COR-L47 (cell line): ENCODE data around the gene PDE4B.

ENCODE experiments used
- DNase-seq: peaks from one replicate; lab custom pipeline; 2025; lab: John Stamatoyannopoulos, UW

The PDE4B gene

DNA sequence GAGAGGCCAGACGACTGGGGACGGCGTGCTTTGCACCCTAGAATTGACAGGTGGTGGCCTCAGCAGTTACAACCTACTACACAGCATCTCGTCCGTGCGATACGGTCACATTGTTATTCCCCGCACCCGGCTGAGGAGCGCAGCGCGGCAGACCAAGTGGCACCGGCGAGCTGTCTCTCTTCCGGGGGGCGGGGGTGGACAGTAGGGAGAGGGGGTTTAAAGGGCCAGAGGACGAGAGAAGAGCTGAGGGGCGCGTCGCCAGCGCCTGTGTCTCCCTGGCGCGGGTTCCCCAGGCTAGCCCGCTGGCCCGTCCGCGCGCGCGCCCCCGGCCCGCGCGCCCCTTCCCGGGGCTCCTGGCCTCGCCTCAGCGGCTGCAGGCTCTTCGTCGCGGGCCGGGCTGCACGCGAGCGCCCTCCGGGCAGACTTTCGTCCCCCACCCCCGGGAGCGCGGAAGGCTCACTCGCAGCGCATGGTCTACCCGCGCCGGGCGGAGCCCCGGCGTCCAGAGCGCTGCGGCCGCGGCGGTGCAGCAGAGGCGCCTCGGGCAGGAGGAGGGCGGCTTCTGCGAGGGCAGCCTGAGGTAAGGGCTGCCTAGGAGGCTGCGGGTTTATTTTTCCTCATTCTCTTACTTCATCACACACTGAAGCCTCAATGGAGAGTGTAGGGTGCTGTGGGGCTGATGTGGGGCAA lies at the start of gene PDE4B:
Gene PDE4B (plus strand): TSS at position 227 of the 690 bp plus-strand sequence.
- peak; percentile 47 for DNase-seq

DNA sequence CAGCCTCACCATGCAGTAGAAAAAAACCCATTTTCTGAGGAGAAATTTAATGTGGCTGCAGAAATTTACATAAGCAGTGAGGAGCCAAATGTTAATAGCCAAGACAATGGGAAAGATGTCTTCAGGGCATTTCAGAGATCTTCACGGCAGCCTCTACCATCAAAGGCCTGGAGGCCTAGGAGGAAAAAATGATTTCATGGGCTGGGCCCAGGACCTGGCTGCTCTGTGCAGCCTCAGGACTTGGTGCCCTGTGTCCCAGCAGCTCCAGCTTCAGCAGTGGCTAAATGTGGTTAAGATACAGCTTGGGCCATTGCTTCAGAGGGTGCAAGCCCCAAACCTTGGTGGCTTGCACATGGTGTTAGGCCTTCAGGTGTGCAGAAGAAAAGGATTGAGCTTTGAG lies 48.0 kb upstream of the PDE4B start:
- no peak for DNase-seq

DNA sequence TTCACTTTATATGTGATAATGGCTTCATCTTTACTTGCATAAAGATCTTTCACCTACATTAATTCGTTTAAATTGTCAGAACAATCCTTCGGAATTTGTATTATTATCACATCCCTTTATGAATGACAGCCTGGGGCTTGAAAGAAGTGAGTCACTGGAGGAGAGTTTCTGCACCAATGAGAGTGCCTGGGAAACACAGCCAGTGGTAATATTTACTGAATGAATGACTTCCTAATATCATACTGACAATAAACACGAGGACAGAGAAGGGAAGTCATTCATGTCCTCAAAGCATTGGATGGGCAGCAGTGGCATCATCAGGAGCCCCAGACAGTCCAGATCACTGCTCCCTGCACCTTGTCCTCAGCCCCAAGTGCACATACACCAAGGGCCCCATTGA lies 40.7 kb upstream of the PDE4B start:
- no peak for DNase-seq

DNA sequence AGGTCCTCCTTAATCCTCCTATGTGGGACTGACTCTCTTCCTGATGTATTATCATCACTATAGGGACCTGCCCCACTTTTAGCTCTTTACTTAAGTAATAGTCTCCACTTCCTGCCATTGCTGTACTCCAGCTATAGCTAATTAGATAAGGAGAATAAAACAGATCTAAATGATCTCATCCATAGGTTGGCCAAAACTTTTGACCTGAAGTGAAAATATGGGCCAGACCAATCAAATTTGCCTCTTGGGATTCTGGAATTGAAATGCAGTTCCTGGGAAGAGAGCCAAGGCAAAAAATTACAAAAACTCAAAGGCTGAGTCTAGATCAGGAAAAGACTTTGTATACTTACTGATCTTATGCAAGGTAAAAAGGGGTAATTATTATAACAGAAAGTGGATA lies 36.1 kb upstream of the PDE4B start:
- no peak for DNase-seq

DNA sequence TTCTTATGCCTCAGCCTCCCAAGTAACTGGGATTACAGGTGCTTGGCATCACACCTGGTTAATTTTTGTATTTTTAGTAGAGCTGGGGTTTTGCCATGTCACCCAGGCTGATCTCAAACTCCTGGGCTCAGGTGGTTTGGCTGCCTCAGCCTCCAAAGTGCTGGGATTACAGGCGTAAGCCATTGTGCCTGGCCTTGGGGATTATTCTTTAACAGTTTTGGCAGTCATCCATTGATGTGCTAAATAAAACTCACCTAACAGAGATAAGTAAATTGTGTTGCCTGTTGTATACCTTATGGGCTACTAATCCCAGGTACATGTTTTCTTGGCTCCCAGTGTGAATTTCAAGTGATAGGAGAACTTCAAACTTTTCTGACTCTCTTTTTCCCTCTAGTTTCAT lies 35.2 kb upstream of the PDE4B start:
- no peak for DNase-seq

DNA sequence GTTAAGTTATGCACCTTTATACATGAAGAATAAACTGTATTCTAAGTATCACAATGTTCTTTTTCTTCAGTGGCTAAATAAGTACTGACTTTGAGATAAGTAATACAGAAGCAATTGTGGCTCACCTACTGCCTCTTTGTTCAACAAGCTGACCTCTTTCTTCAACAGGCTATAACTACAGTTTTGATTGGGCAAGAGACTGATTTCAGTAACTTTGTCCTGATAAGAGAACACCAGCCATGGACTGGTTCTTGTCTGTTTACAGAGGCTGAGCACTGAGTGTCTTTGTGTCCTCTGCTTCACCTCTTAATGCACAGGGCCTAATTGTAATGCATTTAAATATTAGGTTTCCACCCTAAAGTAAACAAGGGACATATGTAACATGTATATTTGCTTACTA lies 34.6 kb upstream of the PDE4B start:
- no peak for DNase-seq

DNA sequence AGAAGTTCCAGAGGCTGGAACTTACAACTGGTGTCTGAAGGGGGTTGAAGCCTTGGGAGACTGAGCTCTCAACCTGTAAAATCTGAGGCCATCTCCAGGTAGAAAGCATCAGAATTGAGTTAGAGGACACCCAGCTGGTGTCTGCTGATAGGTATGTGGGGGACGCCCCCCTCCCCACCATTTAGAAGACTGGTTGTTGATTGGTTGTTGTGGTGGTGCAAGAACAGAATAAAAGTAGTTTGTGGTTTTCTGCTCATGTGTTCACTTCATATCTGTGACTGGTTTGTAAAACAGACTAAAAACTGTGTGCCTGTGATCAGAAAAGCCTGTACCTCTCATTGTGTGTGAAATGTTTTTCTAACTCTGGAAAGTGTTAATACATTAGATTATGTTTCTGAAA lies 33.2 kb upstream of the PDE4B start:
- no peak for DNase-seq

DNA sequence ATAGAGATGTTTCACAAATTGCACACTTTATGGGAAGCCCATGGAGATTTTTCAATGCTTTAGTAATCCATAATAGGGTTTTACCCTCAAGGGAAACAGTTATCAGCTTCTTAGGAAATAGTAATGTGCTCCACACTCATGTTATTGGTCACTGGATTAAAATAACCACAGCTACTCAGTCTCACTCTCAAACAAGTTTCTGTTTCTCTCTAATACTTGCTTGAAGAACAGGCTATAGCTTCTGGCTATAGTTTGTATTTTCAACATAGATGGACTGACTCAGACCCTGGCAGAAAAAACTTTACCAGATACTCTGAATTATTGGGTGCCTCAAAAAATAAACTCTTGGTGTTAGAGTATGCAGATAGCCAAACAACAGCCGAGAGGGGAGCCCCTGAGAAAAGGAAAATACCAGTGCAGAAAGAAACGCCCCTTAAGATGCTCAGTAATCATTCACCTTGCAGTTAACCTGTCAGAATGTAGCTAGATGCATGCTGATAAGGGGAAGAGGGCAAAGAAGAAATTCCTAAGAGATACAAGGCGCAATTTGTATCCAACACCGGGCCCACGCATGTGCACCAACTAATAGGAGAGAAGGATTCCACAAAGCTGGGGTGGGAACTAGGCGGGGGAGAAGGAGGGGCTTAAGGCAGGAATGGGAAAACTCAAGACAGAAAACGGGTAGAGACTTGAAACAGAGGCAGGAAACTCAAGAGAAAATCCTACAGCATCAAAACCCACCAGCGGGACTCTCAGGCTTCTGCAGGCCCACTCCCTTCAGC lies 30.4 kb upstream of the PDE4B start:
- DNase-seq, result no peak

DNA sequence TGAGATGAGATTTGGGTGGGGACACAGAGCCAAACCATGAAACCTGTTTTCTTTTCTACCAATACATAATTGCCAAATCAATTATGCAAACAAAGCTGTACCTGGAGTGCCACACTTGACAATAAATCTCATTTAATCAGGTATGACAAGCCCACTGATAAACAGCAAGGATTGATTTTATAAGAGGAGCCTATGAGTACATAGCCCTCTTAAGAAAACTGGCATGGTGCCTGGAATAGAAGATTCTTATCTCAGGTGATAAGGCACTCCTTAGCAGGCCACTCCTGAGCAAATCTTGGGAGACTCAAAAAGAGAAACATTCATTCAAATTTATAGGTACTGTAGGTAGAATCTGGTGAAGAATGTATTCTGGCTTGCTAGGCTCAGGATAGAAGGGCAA lies 28.6 kb upstream of the PDE4B start:
- no peak for DNase-seq

DNA sequence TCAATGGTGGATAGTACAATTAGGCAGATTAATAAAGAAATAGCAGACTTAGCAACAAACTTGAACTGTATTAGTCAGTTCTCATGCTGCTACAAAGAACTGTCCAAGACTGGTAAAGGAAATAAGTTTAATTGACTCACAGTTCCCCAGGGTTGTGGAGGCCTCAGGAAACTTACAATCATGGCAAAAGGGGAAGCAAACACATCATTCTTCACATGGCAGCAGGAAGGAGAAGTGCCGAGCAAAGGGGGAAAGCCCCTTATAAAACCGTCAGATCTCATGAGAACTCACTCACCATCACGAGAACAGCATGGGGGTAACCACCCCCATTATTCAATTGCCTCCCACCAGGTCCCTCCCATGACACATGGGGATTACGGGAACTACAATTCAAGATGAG lies 27.1 kb upstream of the PDE4B start:
- DNase-seq, result no peak

DNA sequence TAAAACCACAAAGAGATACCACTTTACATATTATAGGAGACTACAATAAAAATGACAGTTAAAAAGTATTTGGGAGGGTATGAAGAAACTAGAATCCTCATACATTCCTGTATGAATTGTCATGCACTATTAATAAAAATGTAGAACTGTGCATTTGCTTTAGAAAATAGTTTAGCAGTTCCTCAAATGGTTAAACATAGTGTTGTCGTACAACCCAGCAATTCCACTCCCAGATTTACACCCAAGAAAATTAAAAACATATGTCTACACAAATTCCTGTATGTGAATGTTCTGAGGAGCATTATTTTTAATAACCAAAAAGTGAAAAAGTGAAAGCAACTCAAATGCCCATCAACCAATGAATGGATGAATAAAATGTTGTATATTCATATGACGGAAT lies 23.1 kb upstream of the PDE4B start:
- DNase-seq, result no peak

DNA sequence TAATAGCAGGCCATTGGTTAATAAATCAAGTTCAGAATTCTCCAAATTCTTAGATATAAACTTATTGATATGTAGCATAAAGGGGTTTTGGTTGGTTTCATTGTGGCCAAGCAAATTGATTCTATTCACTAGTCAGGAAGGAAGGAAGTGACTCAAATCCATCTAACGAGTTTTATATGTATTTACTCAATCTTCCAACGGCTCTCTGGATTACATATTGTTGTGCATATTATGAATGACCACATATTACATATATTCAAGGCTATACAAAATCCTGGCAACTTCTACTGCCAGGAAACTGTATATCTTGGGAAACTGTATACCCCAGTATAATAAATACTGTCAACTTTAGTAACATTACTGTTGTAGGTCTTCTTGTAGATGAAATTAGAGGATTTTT lies 20.1 kb upstream of the PDE4B start:
- DNase-seq, result no peak

DNA sequence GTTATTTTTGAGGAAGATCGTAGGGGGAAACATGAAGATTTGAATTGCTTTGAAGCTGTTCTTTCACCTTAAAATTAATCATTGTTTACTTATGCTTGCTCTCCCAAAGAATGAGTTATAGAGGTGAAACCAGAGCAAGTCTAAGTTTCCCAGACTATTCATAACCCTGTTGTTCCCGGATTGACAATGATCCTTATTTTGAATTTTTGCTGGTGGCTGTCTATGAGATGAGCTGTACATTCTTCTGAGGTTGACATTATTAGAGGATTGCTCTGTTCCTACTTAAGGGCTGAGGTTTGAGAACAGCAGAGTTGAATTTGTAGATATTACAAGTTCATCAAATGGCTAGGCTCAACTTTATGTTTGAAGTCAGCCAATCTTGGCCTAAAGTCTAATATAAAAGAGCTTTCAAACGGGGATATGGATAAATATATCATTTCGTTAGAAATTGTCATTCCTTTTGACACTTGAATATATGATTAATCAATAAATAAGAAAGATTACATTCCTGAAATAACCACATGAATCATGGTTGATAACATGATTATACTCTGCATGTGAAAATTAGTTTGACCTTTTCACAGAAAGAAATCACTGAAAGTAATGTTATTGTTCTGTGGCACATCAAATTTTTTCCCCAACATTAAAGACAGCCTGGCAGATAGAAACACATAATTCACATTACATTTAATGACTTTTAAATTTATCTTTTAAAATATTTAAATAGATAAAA lies 19.1 kb upstream of the PDE4B start:
- DNase-seq, result no peak

DNA sequence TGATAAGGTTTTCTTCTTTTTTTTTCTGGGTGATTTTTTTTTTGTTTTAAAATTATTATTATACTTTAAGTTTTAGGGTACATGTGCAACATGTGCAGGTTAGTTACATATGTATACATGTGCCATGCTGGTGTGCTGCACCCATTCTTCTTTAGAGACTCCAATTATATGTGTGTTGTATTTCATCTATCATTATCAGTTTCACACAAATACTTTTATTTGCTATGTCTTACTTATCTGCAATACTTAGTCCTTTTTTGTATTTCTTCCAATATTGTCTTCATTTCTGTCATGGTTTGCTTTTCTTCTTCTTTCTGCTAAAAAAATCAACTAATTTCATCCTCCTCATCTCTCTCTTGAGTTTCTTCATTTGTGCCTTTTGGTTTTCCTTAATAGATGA lies 3.9 kb upstream of the PDE4B start:
- DNase-seq, result no peak

DNA sequence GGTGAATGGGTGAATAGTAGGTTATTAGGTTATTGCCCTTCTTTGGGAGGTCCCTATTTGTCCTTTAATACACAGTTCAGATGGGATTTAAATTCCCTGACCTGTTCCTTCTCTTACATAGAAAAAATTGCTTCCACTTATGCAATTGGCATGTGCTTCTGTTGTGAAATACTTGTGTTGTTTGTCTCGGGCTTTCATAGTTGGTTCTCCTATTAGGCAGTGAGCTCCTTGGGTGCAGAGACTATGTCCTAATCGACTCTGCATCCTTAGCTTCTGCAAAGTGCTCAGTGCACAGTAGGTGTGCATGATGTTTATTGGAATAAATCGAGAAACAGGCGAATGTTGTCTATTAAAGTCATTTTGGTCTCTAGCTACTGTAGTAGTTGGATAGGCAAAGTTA lies 1.3 kb upstream of the PDE4B start:
- no peak for DNase-seq

DNA sequence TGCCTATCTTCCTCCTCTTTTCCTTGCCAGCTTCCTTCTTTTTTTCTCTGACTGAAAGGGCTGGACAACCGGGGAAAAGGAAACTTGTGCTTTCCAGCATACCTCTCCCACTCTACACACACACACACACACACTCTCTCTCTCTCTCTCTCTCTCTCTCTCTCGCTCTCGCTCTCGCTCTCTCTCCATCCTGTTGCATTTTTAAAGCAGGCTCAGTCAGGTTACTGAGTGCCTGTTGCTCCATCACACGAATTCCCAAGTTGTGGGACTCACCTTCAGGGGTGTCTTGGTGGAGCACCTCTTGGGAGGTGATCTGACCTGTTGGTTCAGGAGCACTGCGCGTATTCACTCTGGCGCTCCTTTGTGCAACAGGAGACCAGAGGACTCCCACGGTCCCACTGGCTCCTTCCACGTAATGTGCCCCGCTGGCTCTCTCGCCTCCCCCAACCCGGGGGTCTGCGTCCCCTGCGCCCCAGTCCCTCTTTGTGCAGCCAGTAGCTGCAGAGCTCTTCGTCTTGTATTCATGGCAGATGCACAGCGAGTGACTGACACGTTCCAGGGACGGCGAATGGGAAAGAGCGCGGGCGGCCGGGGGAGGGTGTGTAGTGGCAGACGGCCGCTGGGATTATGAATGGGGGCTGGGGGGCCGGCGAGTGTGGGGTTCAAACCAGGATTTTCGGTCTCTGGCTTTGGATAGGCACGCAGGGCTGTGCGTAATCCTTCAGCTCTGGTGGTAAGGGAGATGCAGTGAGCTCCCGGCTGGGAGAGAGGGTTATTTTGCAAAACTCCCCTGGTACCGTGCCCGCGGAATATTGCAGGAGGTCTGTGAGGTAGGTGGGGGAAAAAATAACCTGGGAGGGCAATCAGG lies 660 bp upstream of the PDE4B start:
- no peak for DNase-seq

DNA sequence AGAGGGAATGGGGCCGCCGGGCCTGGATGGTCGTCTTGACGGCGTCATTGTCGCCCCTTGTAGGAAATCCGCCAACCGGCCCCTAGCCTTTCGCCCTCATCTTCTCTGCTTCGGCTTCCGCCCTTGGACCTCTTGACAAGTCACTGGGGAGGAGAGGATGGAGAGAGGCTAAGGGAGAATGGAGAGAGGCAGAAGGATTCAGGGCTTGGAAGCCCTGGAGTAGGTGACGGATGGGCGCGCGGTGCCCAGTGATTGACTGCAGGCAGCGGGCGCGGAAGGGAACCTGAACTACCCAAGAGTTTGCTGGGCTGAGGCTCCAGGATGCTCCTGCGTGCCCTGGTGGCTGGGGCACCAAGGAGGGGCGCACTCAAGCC lies 651 bp downstream of the PDE4B start:
- no peak for DNase-seq

DNA sequence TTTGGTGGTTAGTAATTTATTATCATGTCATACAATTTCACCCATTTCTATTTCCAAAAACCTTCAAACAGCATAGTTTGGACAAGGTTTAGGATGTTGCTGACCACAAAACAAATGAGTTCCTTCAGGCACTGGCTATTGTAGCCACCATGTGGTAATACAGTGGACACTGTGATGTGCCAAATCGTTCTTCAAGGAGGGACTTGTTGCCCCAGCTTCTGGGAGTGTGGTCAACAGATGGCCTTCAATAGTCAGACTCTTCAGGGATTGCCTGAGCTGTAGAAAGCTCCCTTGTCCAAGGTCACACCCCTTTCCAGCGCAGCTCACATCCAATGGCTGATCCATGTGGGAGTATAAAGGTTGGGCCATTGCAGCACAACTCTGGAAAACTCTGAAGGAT lies 2.6 kb downstream of the PDE4B start:
- DNase-seq, result no peak

DNA sequence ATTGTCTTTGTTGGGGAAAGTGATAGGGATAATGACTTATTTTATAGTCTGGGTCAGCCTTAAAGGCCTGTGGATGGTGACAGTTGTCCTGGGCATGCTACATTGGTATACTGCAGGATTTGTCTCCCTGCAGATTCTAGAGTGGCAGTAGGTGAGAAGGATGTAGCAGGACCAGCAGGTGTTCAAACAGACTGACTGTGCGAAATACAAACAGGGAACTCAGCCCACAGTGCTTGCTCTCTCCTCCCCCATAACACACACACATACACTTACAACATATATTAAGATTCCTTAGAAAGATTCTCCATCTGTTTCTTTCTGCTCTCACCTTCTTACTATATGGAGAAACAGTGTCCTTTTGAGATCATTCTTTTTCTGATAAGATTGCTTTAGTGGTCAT lies 6.9 kb downstream of the PDE4B start:
- DNase-seq, result no peak

DNA sequence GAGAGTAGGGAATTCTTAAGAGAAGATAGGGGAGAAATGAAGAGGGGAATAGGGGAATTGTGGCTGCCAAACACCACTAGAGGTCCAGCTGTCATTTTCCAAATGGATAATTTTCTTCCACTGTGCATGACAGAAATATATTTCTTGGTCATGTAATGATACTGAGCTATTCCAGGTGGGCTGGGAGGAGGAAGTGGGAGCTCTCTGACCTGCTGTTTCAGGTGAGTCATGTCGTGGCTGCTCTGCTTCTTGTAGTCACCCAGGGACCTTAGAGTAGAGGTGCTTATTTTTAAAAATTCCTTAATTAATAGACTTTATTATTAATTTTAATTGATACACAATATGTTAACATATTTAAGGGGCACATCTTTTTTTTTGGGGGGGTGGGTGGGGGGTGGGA lies 11.9 kb downstream of the PDE4B start:
- no peak for DNase-seq

DNA sequence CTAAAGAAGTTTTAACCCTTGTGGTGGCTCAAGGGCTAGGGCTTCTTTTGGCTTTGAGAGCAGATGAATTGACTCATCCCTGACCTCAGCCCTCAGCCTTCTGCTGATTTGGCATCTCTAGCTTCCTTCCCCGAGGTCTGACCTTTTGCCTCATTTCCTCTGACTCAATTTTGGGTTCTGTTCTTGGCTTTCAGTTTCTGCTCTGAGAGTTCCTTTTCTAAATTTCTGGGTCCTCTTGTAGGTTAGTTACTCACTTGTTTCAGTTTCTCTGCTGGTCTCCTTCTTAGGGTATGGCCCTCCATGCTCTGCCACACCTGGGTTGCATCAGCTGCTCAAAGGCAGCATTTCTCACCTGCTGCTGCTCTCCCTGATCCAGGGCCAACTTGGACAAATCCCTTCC lies 19.4 kb downstream of the PDE4B start:
- no peak for DNase-seq

DNA sequence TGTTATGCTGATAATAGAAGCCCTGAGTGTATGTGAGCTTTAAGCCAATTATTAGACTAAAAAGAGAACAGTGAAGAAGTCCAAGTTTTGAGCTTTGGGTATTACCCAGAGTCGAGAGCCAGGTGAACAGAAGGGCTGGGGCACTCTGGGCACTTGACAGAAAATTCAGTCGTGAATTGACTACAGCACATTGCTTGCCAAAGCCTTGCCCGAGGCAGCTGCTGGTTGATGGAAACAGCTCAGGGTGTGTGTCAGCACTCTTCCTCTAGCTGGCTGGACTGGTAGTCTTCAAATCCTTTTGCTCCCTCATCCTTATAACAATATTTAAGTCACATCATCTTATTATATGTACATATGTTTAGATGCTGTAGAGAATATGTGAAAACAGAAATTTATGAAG lies 21.3 kb downstream of the PDE4B start:
- no peak for DNase-seq
